GM18498 (cell line): ENCODE data around the gene LRP6.
"Not testable (repeated sequence)": the region's sequence is repeated elsewhere in the genome, so short reads cannot be mapped to it uniquely, and the experiment has no call there.

Source experiments
- ATAC-seq: cut with Tn5 transposase; IDR thresholded peaks from one replicate; pipeline ENCODE4 v1.9.1; 2021; ENCODE audit warnings: mild to moderate bottlenecking, moderate library complexity; ENCODE audit not compliant: unreplicated experiment

LRP6 gene

DNA sequence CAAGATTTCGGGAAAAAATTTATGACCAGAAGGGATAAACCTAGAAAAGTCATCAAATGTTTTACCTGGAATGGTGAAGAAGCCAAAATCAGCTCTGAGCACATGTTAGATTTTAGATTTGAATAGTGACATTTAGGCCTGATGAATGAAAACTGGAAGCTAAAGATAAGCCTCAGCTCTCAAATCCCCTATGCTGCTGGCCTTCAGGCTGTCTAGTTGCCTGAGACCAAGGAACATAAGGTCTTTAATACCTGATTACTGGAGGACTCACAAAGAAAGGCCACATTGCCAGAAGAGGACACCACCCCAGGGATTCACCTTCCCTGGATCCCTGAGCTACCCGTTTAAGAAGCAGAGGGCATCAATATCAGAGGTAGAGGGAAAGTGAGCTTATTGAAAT lies 139.5 kb downstream of the LRP6 start:
- no peak for ATAC-seq

DNA sequence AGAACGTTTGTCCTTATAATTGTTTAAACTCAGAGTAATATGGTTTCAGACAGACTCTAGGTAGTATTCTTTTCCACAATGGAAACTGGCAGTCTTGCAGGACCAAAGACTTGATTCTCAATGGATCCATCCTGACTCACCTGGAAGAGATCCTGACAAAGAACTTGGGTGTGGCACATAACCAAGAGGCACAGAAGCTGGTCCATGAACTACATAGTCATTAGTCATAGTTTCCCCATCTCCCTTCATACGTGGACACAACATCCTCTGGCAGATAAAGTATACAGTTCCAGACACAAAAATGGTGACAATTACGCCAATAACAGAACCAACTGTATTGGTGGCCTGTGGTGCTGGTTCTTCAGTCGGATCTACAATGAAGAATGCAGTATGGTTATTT lies 140.3 kb downstream of the LRP6 start:
- ATAC-seq = no peak

- no peak for ATAC-seq
These were observed 143.7 kb downstream of the LRP6 start for GRCh38 chr12:12123036-12123604.

DNA sequence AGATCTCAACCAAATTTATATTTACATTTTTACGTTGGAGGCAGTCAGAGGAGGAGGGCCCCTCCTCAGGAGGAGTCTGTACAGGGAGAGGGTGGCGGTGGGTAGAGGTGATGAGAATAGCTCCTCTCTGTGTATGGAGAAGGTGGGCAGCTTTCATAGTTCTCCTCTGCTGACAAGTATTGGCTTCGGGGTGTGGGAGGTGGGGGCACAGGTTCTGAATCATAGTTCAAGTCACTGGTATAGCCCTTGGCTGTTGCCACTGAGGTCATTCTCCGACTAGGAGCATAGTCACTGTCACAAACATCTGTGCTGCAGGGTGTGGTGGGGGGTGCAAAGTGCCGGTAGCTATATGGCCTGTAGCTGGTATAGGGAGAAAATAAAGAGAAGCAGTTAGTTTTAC lies 145.8 kb downstream of the LRP6 start:
- ATAC-seq = no peak

- no peak for ATAC-seq
These were observed 150.2 kb downstream of the LRP6 start for GRCh38 chr12:12116677-12117076.

DNA sequence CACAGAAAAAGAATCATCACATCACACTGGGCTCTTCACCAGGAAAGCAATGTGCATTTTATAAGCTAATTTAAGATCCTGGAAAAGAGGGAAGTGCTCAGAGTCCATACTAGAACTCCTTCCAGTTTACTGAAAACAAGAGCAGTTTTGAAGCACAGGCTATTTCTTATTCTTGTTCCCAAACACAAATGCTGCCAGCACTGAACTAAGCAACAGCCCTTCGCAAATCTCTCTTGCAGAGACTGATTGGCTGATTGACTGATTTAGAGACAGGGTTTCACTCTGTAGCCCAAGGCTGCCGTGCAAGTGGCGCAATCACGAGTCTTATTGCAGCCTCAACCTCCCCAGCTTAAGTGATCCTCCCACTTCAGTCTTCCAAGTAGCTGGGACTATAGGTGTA lies 151.3 kb downstream of the LRP6 start:
- no peak for ATAC-seq

DNA sequence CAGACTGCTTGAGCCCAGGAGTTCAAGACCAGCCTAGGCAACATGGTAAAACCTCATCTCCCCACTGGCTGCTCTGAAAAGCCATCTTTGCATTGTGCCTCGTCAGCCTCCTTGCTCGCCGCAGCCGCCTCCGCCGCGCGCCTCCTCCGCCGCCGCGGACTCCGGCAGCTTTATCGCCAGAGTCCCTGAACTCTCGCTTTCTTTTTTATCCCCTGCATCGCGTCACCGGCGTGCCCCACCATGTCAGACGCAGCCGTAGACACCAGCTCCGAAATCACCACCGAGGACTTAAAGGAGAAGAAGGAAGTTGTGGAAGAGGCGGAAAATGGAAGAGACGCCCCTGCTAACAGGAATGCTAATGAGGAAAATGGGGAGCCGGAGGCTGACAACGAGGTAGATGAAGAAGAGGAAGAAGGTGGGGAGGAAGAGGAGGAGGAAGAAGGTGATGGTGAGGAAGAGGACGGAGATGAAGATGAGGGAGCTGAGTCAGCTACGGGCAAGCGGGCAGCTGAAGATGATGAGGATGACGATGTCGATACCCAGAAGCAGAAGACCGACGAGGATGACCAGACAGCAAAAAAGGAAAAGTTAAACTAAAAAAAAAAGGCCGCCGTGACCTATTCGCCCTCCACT lies 155.8 kb downstream of the LRP6 start:
- ATAC-seq = not testable (repeated sequence)

- ATAC-seq = no peak
These were observed 158.3 kb downstream of the LRP6 start for GRCh38 chr12:12108441-12109058.

- no peak for ATAC-seq
These were observed 159.2 kb downstream of the LRP6 start for GRCh38 chr12:12107678-12108077.

DNA sequence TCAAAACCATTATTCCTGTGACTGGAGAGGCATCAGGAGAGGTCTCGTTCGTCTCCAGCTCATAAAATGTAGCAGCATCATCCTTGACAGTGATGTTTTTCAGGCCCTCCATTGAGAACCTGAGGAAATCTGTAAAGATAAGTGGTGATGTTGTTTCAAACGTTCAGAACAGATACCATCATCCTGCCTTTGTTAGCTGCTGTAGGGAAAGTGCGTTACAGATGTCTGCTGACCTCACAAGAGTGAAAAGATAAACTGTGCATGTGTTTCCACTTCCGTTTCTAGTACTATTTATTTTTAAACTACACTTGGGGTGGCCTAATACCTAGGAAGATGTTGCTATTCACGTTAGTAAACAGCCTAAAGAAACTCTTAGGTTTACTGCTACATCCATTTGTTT lies 167.7 kb downstream of the LRP6 start:
- ATAC-seq = no peak

GRCh38 chr12:12098691-12099015 lies 168.2 kb downstream of the LRP6 start:
- ATAC-seq = no peak

- no peak for ATAC-seq
These were observed 168.8 kb downstream of the LRP6 start for GRCh38 chr12:12097891-12098690.

DNA sequence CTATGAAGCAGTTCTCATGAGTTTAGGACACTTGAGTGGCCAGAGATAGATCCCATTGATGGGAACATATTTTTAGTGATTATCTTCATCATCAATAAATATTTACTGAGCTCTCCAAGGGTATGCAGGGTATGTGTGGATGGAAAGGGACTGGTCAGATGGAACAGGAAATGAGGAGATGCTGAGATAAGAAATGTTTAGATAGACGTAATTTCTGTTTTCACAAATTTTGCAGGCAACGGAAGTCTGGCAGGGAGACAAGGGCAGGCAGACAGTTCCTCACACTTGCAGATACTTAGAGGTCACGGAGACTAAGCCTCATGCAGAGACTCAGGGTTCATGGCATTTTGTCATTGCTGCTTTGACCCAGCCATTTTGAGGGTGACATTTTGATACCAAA lies 171.8 kb downstream of the LRP6 start:
- no peak for ATAC-seq

- no peak for ATAC-seq
These were observed 172.4 kb downstream of the LRP6 start for GRCh38 chr12:12094481-12094880.

- no peak for ATAC-seq
These were observed 174.7 kb downstream of the LRP6 start for GRCh38 chr12:12091977-12092663.

GRCh38 chr12:12091071-12091470 lies 175.8 kb downstream of the LRP6 start:
- ATAC-seq = no peak

DNA sequence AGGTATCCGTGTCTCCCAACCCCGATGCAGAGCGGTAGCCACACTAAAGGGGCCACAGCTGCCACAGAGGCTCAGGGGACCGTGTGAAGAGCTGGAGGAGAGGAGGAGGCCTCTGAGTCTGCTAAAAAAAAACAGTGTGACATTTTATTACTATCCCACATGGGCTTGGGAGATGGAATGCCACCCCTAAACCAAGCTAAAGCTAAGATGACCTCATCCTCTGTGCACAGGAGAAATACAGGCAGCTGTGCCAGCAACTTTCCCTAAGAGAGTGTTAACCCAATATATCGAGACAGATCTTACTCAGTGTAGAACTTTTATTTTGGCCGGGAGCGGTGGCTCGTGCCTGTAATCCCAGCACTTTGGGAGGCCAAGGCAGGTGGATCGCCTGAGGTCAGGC lies 178.1 kb downstream of the LRP6 start:
- ATAC-seq = no peak

DNA sequence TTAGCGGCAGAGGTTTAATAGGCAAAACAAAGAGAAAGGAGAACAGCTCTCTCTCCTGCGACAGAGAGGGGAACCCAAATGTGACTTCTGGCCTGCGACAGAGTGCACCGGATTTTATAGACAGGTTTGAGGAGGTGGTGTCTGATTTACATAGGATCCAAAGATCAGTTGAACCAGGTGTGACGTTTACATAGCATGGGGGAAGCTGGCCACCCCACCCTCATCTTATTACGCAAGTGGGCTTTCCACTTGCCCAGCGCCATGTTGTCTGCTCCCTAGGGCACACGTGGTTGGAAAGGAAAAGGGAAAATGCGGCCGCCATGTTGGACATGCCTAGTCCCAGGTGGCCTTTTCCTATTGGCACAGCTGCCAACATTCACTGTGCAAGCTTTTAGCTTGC lies 178.7 kb downstream of the LRP6 start:
- ATAC-seq = no peak

DNA sequence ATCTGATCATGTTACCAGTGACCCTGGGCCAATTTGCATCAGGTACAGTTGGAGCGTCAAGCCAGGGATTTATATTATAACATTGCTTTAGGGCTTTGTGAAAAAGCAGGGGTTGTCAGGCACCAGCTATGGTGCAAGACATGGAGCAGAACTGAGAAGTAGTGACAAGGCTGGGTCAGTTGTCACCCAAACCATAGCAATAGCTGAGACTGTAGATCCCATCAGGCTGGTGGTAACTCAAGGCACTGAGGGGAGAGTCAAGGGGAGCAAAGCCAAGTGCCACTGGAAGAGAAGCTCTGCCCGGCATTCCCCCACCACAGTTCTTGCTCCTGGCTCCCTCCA lies 179.2 kb downstream of the LRP6 start:
- no peak for ATAC-seq

GRCh38 chr12:12086973-12087692 lies 179.7 kb downstream of the LRP6 start:
- ATAC-seq = no peak

- ATAC-seq = no peak
These were observed 180.5 kb downstream of the LRP6 start for GRCh38 chr12:12086362-12086761.
